Testis (tissue), 3 donors: ENCODE measurements around the gene OPA3. TPM values are rescaled to one million over a fixed set of nuclear protein-coding genes. Genes with fewer than 3 reads are reported as not detected.

Experiments used
- DNase-seq: peaks from one replicate; pipeline ENCODE4 v3.0.0-alpha.2; 2019
- H3K27ac ChIP-seq, 2 donors: fragments of 200-600 bp; sonication (generic); one replicate each; pipeline ENCODE4 v1.5.1; 2019
- H3K27me3 ChIP-seq: fragments of 200-600 bp; sonication (generic); one replicate; pipeline ENCODE4 v1.5.1; 2019
- H3K36me3 ChIP-seq: fragments of 200-600 bp; sonication (generic); one replicate; pipeline ENCODE4 v1.5.1; 2017; ENCODE audit warnings: low read depth; ENCODE audit errors: missing control alignments
- H3K4me1 ChIP-seq: fragments of 200-600 bp; sonication (generic); one replicate; pipeline ENCODE4 v1.5.1; 2019
- H3K4me3 ChIP-seq, 2 donors: fragments of 200-600 bp; sonication (generic); one replicate each; pipeline ENCODE4 v1.5.1; 2017 to 2019
- H3K9me3 ChIP-seq: fragments of 200-600 bp; sonication (generic); one replicate; pipeline ENCODE4 v1.5.1; 2017
- POLR2A ChIP-seq: fragments of 450-650 bp; IDR thresholded peaks from one replicate; pipeline ENCODE4 v1.6.1; 2017; ENCODE audit warnings: antibody characterized with exemption, mild to moderate bottlenecking, moderate library complexity
- WGBS, 2 donors: methylation state at CpG; one replicate each; pipeline ENCODE4 v1.1.5; 2018; 5-methylcytosine and 5-hydroxymethylcytosine counted together
- intact Hi-C: fragments of 100-400 bp; cut with DNase I; formaldehyde crosslinking; loops from one replicate; pipeline ENCODE4 v1.15.1; 2023; ENCODE audit warnings: low total_unique reads
- polyA plus RNA-seq: library from polyadenylated mRNA; stranded (reverse); fragments of 350-450 nt; fragmentation: Illumina TruSeq; extraction: RNeasy Lipid Tissue Mini Kit (QIAGEN cat#74804); gene quantifications from one replicate; pipeline ENCODE4 v1.2.3, GENCODE V29; 2014; ENCODE audit warnings: low read depth, low replicate concordance; ENCODE audit not compliant: insufficient read depth
- total RNA-seq, 2 donors: library from RNA; depleted of rRNA; stranded (reverse); fragments of >200 nt; gene quantifications; one replicate each; pipeline ENCODE4 v1.2.3, GENCODE V29; 2016
- TF ChIP-seq, protein P1 (sequence below), 3 experiments: fragments of 450-650 bp in 2 of 3; fragments of 200-600 bp in 1 of 3; sonication (generic) in 1 of 3; IDR thresholded peaks; one replicate each; pipeline ENCODE4 v1.5.1; 2016 to 2019; ENCODE audit warnings: antibody characterized with exemption in 3 of 3, mild to moderate bottlenecking in 2 of 3, moderate library complexity in 1 of 3

OPA3 gene
- total and polyA plus RNA-seq, 3 donors from 2014 or later = 18.3 to 20.9 (median 19.3) TPM

DNA sequence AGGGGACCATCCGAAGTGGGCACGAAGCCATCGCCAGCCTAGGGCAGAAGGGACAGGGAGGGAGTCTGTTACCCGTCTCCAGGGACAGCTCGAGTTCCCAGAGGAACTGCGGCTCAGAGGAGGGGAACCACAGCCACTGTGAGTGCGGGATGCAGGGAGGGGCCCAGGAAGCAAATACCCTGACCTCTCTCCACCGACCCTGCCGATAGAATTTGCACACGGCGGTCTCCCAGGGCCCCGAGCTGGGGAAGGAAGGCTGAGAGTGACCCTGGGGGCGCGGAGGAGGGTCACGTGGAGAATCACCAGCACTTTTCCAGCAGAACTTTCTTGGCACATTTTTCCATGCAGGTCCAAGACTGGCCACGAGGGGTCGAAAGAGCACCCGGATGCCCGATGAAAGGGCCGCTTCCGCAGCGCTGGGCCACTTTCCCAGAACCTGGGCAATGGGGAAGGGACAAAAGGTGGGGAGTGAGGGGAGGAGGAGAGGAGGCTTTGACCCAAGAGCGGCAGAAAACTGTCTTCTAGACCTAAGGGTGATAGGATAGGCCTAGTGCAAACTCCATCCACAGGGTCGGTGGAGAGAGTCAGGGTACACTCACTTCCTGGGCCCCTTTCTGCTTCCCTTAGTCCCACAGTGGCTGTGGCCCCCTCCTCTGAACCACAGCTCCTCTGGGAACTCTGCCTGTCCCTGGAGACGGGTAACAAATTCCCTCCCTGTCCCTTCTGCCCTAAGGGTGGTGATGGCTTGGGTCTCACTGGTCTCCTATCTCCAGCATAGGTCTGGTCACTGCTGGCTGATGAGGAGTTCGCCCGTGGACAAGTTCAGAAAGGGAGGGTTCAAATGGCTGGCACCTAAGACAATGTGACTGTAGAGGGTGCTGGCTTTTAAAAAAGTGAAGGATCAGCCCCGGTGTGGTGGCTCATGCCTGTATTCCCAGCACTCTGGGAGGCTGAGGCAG is 22.7 kb upstream of the OPA3 start:
- Histone ChIP-seq H3K27ac (no peak overlapping the region), H3K4me3 (no peak overlapping the region), H3K9me3 (no peaks in the 10 kb centered on the region), H3K27me3 (no peaks in the 10 kb centered on the region), H3K36me3 (no peaks in the 10 kb centered on the region), H3K4me1 (no peaks in the 10 kb centered on the region)
- peak; percentile 79 for DNase-seq
- no peak for TF ChIP-seq POLR2A
- TF ChIP-seq, protein P1, sequence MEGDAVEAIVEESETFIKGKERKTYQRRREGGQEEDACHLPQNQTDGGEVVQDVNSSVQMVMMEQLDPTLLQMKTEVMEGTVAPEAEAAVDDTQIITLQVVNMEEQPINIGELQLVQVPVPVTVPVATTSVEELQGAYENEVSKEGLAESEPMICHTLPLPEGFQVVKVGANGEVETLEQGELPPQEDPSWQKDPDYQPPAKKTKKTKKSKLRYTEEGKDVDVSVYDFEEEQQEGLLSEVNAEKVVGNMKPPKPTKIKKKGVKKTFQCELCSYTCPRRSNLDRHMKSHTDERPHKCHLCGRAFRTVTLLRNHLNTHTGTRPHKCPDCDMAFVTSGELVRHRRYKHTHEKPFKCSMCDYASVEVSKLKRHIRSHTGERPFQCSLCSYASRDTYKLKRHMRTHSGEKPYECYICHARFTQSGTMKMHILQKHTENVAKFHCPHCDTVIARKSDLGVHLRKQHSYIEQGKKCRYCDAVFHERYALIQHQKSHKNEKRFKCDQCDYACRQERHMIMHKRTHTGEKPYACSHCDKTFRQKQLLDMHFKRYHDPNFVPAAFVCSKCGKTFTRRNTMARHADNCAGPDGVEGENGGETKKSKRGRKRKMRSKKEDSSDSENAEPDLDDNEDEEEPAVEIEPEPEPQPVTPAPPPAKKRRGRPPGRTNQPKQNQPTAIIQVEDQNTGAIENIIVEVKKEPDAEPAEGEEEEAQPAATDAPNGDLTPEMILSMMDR (IDR thresholded peaks at IDR 0.05) = peak; percentile 73 to 85 (median 85)
- intact Hi-C loops = no loop called here
- WGBS, 2 donors = 15 to 22% methylated on average over 27 to 28 of the region's 28 CpGs

GRCh38 chr19:45601524-45602374 is 17.1 kb upstream of the OPA3 start, which contains the start of gene GPR4:
TSS of gene GPR4 (minus strand) at chr19:45602212. CDS start at chr19:45591866, 10,346 bp downstream.
- DNase-seq = no peak
- intact Hi-C loops = no loop called here
- H3K9me3 ChIP-seq = no peaks in the 10 kb centered on the region
- H3K27me3 ChIP-seq = no peaks in the 10 kb centered on the region
- H3K4me1 ChIP-seq = peaks cover 3% of the 10 kb centered on the region
- H3K4me3 ChIP-seq = peak within 1 kb of the TSS; percentile 4 to 43
- no peaks in the 10 kb centered on the region for H3K36me3 ChIP-seq
- 2 to 3% methylated on average over 25 to 52 of the region's 52 CpGs for WGBS, 2 donors
- H3K27ac ChIP-seq = no peak within 1 kb of the TSS
- TF ChIP-seq, protein P1 (IDR thresholded peaks at IDR 0.05) = no peak
- TF ChIP-seq POLR2A = no peak

- WGBS, 2 donors = 19 to 21% methylated on average over 10 of the region's 10 CpGs
- no peaks in the 10 kb centered on the region for H3K9me3 ChIP-seq
- H3K27ac ChIP-seq = no peak overlapping the region
- intact Hi-C loops = no loop called here
- DNase-seq = no peak
- peak overlapping the region in 1 of 2 donors; percentile 11 for H3K4me3 ChIP-seq
- TF ChIP-seq, protein P1 (IDR thresholded peaks at IDR 0.05) = no peak
- no peak for TF ChIP-seq POLR2A
- H3K27me3 ChIP-seq = no peaks in the 10 kb centered on the region
- peaks cover 3% of the 10 kb centered on the region for H3K4me1 ChIP-seq
- H3K36me3 ChIP-seq = no peaks in the 10 kb centered on the region
Measured at GRCh38 chr19:45601115-45601514, 16.5 kb upstream of the OPA3 start.

- Histone ChIP-seq H3K4me3 (no peak overlapping the region), H3K27me3 (no peaks in the 10 kb centered on the region), H3K9me3 (no peaks in the 10 kb centered on the region), H3K27ac (no peak overlapping the region), H3K36me3 (no peaks in the 10 kb centered on the region), H3K4me1 (peaks cover 3% of the 10 kb centered on the region)
- DNase-seq = no peak
- TF ChIP-seq, protein P1 (IDR thresholded peaks at IDR 0.05) = no peak
- TF ChIP-seq POLR2A = no peak
- 49 to 52% methylated on average over 5 of the region's 5 CpGs for WGBS, 2 donors
- intact Hi-C loops = no loop called here
Measured at GRCh38 chr19:45600340-45600885, 15.8 kb upstream of the OPA3 start.
